Esophagus squamous epithelium (tissue), 4 donors: ENCODE measurements around the gene ABLIM2.

Experiments used
- POLR2A ChIP-seq, 4 donors: fragments of 450-650 bp; IDR thresholded peaks; one replicate each; pipeline ENCODE4 v1.6.1; 2017; ENCODE audit warnings: antibody characterized with exemption in 4 of 4, mild to moderate bottlenecking in 4 of 4, moderate library complexity in 3 of 4
- TF ChIP-seq, protein P1 (sequence below), 6 experiments: fragments of 450-650 bp in 4 of 6; fragments of 200-600 bp in 2 of 6; sonication (generic) in 2 of 6; IDR thresholded peaks; one replicate each; pipeline ENCODE4 v1.5.1; 2016 to 2019; ENCODE audit warnings: antibody characterized with exemption in 6 of 6, mild to moderate bottlenecking in 4 of 6, moderate library complexity in 4 of 6

DNA sequence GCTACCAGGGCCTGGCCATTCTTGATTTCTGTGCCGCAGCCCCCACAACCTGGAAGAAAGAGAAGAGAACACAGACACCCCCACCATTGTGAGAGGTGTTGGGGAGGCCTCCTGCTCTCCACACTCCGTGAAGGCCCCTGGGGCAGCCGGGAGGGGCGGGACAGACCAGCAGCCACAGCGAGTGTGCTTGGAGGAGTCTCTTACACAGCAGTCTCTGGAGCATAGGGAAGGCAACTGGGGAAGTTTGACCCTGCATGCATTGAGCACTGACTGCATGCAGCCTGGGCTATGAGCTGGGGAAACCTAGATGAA lies 77.9 kb downstream of the ABLIM2 start:
- TF ChIP-seq, protein P1, sequence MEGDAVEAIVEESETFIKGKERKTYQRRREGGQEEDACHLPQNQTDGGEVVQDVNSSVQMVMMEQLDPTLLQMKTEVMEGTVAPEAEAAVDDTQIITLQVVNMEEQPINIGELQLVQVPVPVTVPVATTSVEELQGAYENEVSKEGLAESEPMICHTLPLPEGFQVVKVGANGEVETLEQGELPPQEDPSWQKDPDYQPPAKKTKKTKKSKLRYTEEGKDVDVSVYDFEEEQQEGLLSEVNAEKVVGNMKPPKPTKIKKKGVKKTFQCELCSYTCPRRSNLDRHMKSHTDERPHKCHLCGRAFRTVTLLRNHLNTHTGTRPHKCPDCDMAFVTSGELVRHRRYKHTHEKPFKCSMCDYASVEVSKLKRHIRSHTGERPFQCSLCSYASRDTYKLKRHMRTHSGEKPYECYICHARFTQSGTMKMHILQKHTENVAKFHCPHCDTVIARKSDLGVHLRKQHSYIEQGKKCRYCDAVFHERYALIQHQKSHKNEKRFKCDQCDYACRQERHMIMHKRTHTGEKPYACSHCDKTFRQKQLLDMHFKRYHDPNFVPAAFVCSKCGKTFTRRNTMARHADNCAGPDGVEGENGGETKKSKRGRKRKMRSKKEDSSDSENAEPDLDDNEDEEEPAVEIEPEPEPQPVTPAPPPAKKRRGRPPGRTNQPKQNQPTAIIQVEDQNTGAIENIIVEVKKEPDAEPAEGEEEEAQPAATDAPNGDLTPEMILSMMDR (IDR thresholded peaks at IDR 0.05), result no peak
- TF ChIP-seq POLR2A (IDR thresholded peaks at IDR 0.05), result no peak
